ENCODE data around the gene ALOXE3.

Gene ALOXE3

DNA sequence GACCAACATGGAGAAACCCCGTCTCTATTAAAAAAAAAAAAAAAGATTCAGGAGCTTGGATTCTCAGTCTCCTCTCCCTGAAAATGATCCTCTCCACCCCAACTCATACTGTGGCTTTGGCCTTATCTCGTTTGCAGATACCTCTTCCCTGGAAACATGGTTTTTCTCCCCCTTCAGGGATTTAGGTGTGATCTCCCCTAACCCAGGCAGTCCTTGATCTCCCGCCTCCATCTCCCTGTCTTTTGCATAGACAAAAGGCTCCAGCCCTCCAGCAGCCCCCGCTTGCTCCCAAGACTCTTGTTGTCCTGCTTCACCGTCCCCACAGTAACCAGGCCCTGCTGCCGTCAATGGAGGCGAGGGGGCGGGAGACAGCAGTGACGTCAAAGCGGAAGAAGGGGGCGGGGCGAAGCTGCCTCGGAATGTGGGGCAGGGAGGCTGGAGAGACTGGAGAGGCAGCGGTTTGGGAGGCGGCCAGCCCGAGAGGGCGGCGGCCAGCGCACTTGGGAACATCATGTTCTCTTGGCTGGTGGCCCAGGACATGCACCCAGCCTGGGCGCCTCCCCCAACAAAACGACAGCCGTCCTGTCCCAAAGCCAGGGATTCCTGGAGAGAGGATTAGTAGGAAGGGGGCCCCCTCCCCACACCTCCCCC, 35.8 kb upstream of the ALOXE3 start:
- DNase-seq (ENCODE audit: low read depth) = peak; percentile 99

DNA sequence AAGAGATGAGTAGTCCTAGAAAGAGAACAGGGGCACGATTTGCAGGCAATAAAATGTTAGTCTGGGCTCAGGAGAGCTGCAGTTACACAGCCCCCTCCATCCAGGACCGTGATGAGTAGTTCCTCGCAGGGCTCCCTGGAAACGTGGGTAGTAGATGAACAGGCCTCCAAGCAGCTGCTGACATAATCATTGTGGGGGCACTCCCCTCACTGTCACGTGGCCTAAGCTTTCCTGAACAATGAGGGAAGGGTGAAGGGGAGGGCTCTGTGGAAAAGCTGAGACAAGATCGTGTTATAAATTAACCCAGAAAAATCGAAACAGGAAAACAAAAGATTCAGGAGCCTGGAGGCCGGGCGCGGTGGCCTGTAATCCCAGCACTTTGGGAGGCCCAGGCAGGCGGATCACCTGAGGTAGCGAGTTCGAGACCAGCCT, 35.2 kb upstream of the ALOXE3 start:
- DNase-seq (ENCODE audit: low read depth) = peak; percentile 99

DNA sequence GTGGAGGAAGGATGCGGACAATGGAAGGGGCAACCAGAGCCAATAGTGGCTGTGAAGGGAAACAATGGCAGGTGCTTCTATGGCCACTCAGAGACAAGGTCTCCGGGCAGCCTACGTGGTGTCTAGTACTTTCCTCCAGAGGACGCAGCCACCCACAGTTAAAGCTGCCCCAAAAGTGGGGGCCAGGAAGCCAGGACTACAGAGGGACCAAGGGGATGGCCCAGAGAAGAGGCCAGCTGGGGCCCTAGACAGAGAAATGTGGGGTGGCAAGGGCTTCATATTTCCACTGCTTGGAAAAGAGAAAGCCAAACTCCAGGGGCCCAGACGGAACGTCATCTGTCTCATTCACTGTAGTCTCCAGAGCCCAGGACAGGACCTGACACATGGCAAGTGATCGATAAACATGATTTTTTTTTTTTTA, 34.7 kb upstream of the ALOXE3 start:
- DNase-seq (ENCODE audit: low read depth) = no peak

DNA sequence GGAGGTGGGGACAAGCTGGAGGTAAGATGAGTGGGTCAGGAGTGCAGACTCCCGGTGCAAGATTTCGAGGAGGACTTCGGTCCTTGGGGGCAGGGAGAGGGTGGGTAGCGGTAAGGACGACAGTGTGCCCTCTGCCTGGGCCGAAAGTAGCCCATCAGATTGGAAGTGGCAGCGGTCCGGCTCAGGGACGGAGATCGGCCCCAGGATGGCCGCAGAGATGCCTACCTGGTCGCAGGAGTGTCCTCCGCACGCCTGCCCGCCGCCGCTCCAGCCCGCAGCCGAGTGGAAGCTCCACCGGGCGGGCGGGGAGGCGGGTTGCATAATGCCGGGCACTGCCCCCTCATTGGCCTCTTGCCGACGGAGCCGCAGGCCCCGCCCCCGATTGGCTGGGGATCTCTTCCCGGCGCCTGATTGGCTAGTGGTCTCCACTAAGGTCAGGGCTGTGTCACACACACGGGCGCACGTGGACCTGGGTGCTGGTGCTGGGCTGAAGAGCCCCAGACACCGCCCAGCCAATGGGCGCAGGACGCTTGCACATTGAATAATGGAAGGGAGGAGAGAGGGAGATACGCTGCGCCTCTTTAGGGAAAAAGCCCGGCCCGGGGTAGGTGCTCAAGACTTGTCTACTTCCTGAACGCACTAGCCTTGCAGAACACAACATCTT, 33.9 kb upstream of the ALOXE3 start, which contains the start of gene PER1:
PER1 (minus strand) TSS at position 293 of the 664 bp plus-strand sequence. CDS start 1,698 bp downstream, outside the sequence.
- DNase-seq (ENCODE audit: low read depth) = peak; percentile 97

DNA sequence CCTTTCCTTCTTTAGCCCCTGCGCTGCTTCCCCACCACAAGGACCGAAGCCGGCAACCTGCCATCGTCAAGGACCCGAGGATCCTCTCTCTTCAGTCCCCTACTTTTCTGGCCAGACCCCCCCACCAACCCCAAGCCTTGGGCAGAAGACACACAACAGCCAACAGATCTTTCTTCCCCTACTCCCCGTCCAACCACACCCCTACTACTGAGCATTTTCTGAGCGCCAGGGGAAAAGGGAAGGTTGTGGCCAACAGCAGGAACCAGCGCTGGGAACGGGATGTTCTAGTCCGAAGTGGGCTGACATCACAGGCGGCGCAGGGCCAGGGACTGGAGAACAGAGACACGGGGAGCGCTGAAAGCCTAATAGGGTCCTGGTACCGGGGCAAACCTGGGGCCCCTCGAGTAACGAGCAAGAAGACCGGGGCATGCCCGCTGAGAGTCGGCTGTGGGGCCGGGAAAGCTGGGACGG, 33.4 kb upstream of the ALOXE3 start:
- DNase-seq (ENCODE audit: low read depth) = peak; percentile 85

DNA sequence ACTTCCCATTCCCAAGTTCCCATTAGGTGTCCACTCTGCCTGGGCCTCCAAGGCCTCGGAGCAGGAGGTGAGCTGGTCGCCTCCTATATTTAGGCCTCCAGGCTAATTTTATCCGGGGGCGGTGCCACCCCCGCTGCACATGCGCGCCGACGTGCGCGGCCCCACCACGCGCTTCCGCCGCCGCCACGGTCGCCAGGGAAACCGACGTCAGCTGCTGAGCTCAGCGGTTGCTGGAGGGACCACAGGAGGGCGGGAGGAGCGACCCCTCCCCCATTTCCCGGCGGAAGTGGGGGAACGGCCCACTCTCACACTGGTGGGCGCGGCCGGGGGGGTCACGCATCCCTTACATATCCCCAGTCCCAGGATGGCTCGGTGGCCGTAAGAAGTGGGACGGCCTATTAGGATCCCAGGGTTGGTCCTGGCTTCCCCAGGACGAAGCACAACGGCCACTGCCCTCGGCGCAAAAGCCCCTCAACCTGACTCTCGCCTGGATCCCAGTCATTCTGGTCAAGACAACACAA, 32.9 kb upstream of the ALOXE3 start:
- DNase-seq (ENCODE audit: low read depth) = peak; percentile 93

DNA sequence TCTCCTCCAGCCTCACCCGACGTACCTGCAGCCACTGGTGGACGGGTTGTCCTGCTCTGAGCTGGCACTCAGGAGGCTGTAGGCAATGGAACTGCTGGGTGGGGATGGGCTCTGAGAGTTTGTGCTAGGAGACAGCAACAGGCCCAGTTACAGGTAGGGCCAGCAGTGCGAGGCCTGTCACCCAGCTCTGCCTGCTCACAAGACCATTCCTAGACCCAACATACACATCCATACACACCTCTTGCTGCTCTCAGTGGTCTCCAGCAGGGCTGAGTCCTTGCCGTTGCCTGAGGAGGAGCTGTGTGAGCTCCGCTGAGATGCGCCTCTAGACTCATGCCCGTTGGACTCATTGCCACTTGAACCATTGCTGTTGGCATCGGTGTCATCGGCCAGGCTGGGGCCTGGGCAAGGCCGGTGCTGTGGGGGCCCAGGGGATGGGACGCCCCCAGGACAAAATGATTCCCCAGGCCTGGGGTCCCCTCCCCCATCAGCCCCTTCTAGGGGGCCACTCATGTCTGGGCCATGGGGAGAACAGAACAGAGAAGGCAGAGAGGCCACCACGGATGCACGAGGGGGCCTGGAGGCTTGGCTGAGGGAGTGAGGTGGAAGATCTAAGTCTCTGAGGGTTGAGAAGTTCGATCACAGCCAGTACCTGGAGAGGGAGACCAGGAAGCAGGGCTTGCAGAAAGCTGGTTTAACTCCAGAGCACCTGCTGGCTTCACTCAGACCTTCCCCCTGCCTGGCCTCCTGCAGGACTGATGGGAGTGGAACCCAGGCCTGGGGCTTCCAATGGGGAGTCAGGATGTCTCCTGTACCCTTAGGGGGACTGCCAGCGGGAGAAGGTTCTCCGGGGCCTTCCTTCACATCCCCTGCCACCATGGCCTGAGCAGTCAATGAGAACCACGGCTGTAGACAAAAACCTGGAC, 32.1 kb upstream of the ALOXE3 start:
- DNase-seq (ENCODE audit: low read depth) = peak; percentile 17

DNA sequence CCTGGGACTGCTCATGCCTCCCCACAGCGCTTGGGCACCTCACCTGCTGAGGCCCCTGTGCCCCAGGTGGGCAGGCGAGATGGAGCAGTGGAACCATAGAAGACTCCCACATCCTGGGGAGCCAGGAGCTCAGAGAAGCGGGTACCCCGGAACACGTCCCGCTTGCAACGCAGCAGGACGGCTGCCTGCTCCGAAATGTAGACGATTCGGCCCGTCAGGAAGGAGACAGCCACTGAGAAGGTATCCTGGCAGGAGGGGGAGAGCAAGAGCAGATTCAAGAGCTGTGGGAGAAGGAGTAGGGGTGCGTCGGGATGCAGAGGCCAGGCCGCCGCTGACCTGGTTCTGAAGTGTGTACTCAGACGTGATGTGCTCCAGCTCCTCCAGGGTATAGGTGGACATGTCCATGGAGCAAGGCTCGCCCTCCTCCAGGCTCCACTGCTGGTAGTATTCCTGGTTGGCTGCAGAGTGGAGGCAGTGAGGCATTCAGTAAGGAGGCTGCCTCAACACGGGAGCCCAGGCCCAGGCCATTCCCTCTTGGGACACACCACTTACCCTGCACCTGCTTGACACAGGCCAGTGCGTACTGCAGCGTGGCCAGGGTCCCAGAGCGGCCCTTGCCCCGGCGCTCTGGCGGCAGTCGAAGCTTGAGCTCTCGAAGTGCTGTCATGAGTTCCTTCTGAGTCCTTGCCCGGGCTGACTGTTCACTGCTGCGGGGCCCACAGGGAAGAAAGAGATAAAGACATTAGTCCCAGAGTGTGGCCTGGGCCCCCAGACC, 31.3 kb upstream of the ALOXE3 start:
- no peak for DNase-seq (ENCODE audit: low read depth)

DNA sequence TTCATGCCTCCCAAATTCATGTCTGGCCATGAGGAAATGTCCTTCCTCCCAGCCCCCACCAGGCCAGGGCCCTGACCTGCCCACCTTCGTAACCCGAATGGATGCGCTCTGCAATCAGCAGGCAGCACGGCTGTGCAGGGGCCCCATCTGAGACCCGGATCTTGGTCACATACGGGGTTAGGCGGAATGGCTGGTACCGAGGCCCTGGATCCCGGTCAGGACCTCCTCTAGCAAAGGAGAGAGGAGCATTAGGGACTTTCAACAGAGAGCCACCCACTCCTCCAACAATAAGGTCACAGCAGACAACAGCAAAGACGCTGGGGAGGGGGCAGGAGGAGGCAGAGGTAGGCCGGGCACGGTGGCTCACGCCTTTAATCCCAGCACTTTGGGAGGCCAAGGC, 30.2 kb upstream of the ALOXE3 start:
- DNase-seq (ENCODE audit: low read depth) = no peak

DNA sequence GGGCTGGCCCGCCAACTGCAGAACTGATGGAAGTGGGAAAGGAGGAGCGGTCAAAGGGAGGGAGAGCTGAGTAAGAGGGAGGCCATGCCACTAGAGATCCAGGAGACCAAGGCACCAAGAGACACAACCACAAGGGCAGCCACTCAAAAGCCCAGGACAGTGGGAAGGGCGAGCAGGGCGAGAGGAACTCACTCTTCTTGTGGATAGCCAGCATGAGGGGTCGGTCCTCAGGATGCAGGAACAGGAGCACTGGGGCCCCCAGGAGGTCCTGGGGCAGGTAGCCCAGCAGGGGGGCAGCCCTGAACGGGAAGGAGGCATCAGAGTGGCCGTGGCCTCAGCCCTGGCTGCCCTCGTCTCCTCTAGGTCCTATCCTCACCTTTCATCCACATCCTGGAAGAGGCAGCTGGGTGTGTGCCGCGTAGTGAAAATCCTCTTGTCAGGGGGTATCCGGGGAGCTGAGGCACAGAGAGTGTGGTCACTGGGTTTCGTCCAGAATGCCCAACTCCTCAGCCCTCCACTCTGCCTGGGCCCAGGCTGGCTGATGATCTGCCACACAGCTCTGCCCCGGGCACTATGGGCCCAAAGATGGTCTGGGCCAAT, 29.6 kb upstream of the ALOXE3 start:
- DNase-seq (ENCODE audit: low read depth) = no peak

DNA sequence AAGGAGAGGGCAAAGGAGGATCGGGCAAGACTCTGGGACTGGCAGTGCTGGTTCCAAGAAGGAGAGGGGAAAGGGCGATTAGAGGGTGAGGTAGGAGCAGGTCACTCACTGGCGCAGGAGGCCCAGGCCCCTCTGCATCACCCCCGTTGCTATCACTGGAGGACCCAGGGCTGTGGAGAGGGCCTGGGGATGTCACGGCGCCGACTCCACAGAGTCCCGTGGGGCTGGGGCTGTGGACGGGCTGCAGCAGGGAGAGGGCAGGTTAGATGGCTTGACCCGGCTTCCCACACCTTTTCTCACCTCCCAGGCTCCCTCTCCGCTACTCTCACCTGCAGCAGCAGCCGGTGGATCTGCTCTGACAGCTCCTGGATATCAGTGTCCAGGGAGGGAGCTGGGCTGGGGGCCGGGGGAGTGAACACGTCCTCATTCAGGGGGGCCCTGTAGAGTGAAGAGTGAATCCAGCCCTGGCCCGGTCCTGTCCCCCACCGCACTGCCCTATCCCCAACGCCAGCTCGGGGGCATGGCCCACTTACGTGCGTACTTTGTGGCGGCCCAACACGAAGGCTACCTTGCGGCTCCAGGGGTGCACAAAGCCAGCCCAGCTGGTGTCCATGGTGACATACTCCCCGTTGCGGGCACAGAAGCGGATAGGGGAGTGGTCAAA, 29.0 kb upstream of the ALOXE3 start:
- DNase-seq (ENCODE audit: low read depth) = no peak

DNA sequence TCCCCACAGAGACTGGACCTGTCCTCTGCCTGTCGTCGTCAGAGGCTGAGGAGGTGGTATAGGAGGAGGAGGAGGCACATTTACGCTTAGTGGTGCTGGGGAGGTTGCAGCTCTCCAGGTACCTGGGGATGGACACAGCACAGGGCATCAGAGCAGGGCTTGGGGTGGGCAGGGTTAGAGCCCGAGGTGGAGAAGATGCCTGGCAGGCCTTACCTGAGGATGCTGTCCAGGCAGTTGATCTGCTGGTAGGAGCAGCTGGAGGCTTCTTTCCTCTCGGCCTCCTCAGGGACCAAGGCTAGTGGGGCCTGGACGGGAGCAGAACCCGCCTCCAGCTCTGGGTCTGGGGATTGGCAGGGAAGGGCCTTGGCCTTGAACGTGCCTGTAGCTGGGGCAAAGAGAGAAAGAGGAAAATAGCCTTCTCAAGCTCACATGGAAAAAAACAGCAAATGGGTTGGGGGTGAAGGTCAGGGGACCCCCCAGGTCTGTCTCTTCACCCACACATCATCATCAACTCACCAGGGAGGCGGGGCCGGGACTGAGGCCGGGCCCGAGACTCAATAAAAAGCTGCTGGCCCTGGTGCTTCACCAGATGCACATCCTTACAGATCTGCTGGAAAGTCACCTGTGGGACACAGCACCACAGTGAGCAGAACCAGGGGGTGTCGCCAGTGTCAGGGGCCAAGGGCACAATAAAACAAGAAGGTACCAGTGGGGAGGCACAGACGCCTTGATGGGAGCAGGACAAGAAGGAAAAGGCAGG, 28.2 kb upstream of the ALOXE3 start:
- no peak for DNase-seq (ENCODE audit: low read depth)

DNA sequence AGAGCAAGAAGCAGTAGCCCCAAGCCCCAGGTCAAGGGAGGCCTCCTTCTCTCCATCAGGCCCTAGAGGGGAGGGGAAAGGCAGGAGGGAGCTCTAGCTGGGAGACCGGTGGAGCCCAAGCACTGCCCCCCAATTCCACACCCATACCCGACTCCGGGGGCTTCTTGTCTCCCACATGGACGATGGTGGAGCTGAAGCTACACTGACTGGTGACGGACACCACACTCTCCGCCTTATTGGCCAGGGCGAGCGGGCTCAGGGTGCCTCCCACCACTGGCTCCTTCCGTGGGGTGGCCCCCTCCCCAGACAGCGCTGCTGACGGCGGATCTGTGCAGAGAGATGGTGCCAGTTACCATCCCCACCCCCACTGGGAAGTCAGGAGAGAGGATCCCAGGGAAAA, 27.5 kb upstream of the ALOXE3 start:
- no peak for DNase-seq (ENCODE audit: low read depth)

DNA sequence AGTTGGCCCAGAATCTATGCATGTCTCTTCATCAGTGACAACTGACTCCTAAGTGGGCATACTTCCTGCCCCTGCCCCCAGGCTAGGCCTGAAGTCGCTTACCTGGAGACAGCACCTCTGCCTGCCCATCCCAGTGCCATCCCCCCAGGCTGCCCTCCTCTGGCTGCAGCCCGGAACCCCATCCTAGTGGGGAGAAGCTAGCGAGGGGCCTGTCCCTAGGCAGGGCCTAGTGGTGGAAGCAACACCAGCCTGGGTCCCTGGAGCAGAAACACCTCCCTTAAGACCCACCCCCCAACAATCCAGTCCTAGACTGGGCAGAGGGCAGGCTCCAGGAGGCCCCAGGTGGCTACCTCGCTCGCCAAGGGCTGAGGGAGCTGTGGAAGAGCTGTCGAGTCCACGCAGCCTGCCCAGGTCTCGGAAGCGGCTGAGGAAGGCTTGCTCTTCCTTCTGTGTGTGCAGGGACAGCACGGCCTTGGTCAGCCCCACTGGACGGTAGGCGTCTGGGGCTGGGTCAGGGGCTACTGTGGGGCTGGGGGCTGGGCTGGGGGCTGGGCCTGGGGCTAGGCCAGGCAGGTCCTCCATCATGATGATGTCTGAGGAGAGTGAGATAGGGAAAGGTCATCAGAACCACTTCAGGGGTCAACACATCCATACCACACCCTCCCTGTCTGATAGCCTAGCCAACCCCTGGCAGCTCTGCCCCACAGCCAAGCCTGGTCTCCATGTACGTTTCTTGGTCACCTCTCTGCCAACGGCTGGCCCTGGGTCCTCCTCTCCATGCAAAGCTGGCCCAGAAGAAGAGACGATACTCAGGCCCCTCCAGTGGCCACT, 26.3 kb upstream of the ALOXE3 start:
- DNase-seq (ENCODE audit: low read depth) = no peak

DNA sequence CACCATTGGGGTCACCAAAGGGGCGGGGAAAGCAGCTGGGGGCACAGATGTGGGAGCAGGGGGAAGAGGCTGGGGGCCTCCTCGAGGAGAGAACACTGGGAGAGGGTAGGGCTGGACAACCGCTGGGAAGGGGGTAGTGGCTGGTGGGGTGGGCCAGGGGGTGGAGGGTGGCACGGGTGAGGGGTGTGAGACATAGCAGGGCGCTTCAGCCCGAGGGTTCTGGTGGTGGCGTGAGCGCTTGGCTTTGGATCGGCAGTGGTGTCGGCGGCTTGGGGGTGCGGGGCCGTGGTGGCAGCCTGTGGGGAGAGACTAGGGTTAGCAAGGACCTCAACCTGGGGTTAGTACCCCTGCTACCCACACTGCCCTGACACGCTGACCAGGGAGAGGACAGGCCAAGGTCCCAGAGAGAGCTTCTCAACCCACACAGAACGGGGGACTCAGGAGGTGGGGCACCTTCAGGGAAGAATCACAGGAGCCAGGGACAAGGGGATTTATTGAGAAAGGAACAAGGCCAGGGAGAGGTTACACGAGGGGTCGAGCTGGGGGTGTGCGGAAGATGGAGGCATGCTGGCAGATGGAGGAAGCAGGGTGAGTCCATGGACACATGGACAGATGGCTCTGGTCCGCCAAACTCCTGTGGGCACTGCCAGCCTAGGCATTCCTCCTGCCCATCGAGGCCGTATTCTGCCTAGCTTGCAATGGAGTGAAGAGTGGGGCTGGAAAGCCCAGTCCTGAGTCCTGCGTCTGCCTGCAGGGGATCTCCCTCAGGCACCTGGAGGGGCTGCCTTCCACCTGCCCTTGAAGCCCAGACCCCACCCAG, 25.5 kb upstream of the ALOXE3 start:
- no peak for DNase-seq (ENCODE audit: low read depth)

DNA sequence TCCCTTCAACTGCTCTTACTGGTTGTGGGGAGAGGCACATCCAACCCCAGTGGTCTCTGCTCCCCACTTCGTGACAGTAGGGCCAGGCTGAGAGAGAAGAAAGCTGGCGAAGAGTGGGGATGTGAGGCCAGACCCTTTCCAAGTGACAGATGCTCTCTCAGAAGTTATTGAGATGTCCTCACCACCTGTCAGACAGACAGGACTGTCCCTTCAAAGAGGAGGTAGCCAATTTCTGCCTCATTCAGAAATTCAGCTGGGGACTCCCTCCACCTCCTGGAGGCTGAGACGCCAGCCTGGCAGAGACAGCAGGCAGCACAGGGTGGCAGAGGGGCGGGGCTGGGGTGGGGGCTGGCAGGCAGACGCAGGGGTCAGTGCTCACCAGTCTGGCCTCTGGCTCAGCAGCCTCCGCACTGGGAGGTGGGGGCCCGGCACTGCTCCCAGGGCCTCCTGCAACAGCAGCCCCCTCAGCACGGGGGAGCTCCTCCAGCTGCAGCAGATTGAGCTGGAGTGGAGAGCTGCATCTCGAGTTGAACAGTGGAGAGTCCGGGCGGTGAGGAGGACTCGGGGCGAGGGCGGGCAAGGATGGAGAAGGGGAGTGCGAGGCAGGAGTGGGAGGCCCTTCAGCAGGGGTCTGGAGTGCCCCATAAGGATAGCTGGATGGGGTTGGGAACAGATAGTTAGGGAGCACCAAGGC, 24.7 kb upstream of the ALOXE3 start:
- DNase-seq (ENCODE audit: low read depth) = no peak

DNA sequence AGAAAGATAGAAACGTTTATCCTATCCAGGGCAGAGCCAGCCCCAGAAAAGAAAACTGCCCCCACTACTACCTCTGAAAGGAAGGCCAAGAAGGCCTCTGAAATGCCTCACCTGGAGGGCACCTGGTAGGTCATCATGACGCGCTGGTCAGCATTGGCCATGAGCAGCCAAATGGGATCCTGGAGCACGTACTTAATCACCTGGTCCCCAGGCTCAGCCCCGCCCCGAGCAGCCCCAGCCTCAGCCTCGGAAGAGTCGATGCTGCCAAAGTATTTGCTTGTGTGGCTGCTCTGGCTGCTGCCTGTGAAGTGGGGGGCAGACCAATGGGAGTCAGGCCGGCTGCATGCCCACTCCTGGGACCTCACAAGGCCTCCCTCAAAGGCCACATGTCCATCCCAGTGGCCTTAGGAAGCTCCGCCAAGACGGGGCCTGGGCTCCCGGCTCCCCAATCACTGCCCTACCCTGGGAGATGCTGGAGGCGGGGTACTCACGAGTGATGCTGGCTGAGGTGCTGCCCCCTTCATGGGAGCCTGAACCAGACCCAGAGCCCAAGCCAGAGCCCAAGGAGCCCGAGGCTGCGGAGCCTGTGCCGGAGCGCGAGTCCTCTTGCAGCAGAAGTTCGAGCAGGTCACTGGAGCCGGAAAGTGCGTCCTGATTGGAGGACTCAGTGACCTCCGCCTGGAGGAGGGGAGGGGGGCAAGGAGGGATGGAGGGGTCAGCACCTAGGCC, 24.0 kb upstream of the ALOXE3 start:
- no peak for DNase-seq (ENCODE audit: low read depth)

Measured in iris pigment epithelial cell (primary cell).